GM10266 (cell line): ENCODE measurements around the gene CAMTA1.

Source experiments
- DNase-seq: peaks from one replicate; pipeline ENCODE4 v3.0.0; 2012; ENCODE audit errors: extremely low spot score
- TF ChIP-seq, protein P1 (sequence below): IDR thresholded peaks from 2 replicates; pipeline ENCODE4 v1.5.1; 2012; ENCODE audit warnings: mild to moderate bottlenecking, low read depth; ENCODE audit not compliant: control insufficient read depth, insufficient read depth; ENCODE audit errors: missing control alignments

Gene CAMTA1

GRCh38 chr1:6852136-6852890 lies 67.1 kb downstream of the CAMTA1 start:
- TF ChIP-seq, protein P1, sequence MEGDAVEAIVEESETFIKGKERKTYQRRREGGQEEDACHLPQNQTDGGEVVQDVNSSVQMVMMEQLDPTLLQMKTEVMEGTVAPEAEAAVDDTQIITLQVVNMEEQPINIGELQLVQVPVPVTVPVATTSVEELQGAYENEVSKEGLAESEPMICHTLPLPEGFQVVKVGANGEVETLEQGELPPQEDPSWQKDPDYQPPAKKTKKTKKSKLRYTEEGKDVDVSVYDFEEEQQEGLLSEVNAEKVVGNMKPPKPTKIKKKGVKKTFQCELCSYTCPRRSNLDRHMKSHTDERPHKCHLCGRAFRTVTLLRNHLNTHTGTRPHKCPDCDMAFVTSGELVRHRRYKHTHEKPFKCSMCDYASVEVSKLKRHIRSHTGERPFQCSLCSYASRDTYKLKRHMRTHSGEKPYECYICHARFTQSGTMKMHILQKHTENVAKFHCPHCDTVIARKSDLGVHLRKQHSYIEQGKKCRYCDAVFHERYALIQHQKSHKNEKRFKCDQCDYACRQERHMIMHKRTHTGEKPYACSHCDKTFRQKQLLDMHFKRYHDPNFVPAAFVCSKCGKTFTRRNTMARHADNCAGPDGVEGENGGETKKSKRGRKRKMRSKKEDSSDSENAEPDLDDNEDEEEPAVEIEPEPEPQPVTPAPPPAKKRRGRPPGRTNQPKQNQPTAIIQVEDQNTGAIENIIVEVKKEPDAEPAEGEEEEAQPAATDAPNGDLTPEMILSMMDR: no peak
- no peak for DNase-seq

DNA sequence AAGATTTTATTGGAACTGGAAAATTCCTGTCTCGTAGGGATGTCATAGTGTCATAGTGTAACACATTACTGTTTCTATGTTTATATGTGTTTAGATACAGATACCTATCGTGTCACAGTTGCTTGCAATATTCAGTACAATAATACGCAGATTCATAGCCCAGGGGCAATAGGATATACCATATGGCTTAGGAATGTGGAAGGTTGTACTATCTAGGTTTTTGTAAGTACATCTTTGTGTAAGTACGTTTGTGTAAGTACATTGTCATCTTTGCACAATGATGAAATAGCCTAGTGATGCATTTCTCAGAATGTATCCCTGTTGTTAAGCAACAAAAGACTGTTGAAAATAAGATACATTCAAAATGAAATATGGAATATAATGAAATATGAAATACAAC lies 68.9 kb downstream of the CAMTA1 start:
- TF ChIP-seq, protein P1: no peak
- no peak for DNase-seq

GRCh38 chr1:6857831-6858230 lies 72.6 kb downstream of the CAMTA1 start:
- TF ChIP-seq, protein P1: no peak
- DNase-seq: no peak

GRCh38 chr1:6858596-6858995 lies 73.3 kb downstream of the CAMTA1 start:
- DNase-seq: no peak
- TF ChIP-seq, protein P1: no peak

GRCh38 chr1:6859415-6860343 lies 74.4 kb downstream of the CAMTA1 start:
- TF ChIP-seq, protein P1: no peak
- DNase-seq: no peak

GRCh38 chr1:6860401-6860800 lies 75.1 kb downstream of the CAMTA1 start:
- TF ChIP-seq, protein P1: no peak
- DNase-seq: no peak

DNA sequence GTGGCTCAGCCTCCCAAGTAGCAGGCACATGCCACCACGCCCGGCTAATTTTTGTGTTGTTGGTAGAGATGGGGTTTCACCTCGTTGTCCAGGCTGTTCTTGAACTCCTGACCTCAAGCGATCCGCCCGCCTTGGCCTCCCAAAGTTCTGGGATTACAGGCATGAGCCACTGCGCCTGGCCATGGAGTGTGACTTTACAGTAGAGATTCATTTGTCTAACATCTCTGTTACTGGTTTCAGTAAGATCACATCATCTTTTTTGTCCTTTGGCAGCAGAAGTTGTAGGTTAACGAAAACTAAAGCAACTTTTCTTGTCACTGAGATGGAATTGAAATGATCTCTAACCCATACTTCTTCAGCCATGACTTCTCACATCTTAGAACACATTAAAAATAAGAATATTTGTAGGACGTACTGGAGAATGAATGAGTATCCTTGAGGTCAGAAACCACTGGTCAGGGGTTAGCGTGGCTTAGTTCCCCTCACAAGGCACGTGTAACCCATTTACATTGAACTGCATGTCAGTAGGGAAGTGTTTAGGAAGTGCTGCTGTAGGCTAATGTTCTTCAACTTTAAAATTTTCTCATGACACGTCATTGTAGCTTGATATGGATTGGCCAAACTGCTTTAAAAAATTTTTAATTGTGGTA lies 75.9 kb downstream of the CAMTA1 start:
- peak; percentile 11 for DNase-seq
- TF ChIP-seq, protein P1: no peak
